GM10266 (cell line): ENCODE data around the gene RCOR1.

Experiments
- DNase-seq: peaks from one replicate; pipeline ENCODE4 v3.0.0; 2012; ENCODE audit errors: extremely low spot score
- CTCF ChIP-seq: IDR thresholded peaks from 2 replicates; pipeline ENCODE4 v1.5.1; 2012; ENCODE audit warnings: mild to moderate bottlenecking, low read depth; ENCODE audit not compliant: control insufficient read depth, insufficient read depth; ENCODE audit errors: missing control alignments

RCOR1 gene

GRCh38 chr14:102737402-102738372, 145.2 kb downstream of the RCOR1 start:
- no peak for TF ChIP-seq CTCF

DNA sequence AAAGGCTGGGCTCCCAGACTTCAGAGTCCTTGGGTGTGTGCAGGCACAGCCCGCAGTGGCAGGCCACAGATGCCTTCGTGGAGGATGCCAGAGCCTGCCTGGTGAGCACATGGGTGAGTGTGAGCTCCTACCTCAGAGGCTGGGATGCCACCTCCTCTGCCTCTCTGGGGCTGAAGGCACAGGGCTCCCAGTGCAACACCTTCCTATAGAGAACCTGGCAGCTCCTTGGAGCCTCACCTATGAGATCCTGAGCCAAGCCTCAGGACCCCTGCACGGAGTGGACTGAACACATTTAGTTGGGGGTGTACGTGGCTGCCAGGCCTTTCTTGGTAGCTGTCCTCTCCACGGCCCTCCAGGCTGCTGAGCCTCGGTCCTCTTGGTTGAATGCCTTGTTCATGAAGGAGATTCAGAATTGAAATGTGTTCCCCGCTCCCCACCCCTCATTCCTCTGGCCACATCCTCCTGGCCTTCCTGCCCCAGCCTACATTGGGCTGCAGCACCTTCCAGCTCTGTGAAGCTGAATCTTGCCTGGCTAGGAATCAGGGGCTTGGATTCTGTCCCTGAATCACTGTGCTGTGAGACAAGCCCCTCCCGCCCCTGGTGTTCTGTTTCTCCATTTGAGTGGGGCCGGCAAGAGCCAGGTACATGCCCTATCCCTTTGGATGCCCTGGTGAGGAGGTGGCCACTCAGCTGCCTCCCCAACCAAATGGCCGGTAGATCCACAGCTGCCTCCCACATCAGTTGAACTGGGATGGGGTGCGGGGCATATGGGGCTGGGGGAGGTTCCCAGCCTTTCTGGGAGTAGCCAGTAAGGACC, 146.1 kb downstream of the RCOR1 start:
- no peak for TF ChIP-seq CTCF
- no peak for DNase-seq

More at GRCh38 chr14:102737402-102738372, 145.2 kb downstream of the RCOR1 start:
- DNase-seq = no peak

- no peak for TF ChIP-seq CTCF
- DNase-seq = no peak
Measured at GRCh38 chr14:102739190-102739469, 146.7 kb downstream of the RCOR1 start.

DNA sequence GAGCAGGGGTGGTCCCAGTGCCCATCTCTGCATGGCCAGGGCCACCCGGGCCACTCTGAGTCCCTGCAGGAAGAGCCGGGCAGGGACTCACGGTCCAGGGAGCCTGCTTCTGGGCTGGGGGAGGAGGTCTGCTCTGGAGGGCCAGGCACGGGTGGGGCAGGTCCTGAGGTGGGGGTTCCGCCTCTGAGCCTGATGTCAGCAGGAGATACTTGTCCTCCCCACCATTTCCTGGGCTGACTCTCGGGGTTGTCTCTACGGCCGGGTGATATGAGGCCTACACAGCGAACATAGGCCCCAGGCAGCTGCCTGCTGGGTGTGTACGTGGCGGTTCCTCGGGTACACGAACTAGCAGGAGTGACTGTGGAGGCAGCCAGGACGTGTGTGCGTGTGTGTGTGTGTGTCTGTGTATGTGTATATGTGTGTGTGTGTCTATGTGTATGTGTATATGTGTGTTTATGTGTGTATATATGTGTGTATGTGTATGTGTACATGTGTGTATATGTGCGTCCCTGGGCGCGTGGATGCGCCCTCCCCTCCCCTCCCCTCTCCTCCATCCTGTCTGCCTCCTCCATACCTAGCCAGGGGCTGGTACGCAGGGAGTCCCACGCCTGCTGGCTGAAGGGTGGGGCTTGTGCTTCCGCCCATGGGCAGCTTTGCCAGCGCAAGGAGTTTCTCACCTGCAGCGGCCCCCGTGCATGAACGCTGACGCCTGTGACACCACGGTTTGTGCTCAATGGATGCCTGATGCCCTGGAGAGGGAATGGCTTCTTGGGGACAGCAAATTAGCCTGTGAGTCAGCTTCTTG, 154.4 kb downstream of the RCOR1 start:
- no peak for TF ChIP-seq CTCF
- no peak for DNase-seq

DNA sequence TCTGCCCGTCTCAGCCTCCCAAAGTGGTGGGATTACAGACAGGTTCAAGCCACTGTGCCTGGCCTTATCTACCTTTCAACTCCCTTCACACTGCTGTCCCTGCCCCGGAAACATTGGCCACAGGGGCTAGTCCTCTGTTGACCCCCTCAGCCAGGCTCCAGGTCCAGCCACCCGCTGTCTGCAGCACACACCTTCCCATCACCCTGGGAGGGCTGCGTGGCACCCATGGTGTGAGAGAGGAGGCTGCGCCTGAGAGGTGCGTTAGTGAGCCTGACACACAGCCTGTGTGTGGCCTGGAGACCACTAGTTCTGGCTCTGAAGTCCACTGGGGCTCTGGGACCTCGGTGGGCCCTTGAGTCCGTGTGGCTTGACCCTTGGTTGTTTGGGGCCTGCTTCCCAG, 156.4 kb downstream of the RCOR1 start:
- TF ChIP-seq CTCF = no peak
- no peak for DNase-seq

DNA sequence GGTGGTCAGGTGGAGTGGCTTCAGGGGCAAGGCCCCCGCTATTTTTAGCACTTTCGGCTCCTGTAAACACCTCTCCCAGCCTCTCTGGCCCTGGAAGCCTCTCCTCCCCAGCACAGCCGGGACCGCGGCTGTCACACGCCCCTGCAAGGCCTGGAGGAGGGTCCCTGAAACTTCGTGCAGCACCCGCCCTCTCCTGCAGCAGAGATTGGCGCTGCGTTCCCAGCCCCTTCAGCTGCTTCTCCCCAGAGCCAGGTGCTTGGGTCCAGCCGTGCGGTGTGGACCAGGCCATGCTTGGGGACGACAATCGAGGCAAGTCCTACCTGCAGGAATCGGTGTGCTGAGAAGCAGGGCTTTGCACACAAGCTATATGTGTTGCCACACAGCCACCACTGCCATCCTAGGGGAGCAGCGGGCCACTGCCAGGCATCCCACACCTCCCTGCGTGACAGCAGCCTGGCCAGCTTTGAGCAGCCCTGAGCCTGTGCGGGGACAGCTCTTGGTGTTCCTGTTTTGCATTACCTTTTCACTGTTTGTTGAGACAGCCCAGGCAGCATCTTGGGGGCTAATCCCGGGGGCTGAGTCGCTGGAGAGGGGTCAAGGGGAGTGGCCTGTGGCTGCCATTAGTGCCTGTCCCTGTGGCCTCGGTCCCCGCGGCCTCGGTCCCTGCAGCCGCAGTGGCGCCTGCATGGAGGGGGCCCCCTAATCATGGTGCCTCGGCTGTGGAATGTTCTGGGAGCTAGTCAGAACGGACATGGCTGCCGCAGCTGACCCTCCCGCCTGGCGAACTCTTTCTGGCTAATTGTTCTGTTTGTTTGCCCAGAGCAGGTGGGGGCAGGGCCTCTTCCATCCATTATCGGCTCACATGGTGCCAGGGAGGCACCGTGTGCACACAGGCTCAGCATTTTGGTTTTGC, 157.2 kb downstream of the RCOR1 start:
- TF ChIP-seq CTCF = no peak
- no peak for DNase-seq
